ENCODE data around the gene CIAO2B. TPM values are rescaled to one million over a fixed set of nuclear protein-coding genes. Genes with fewer than 3 reads are reported as not detected.

Gene CIAO2B
- total and polyA plus RNA-seq, 9 donors: 40.1 to 150 (median 66.7) TPM

- DNase-seq: peak; percentile 64 to 71 (median 66)
- no peaks in the 10 kb centered on the region for H3K27me3 ChIP-seq
- H3K36me3 ChIP-seq: no peaks in the 10 kb centered on the region
- TF ChIP-seq EP300 (IDR thresholded peaks at IDR 0.05) (no peak), CTCF (IDR thresholded peaks at IDR 0.05) (no peak), POLR2A (IDR thresholded peaks at IDR 0.05) (no peak)
- no peaks in the 10 kb centered on the region for H3K9me3 ChIP-seq
- H3K4me3 ChIP-seq: no peak overlapping the region
- 11 to 15% (median 12%) methylated on average over 7 of the region's 7 CpGs for WGBS, 3 donors
- H3K27ac ChIP-seq: peak overlapping the region; percentile 63 to 81
- H3K4me1 ChIP-seq (ENCODE audit: insufficient read depth): peaks cover 46% of the 10 kb centered on the region
- intact Hi-C loops (cut with DNase I): no loop called here
Observed at GRCh38 chr16:66900721-66901441, 33.3 kb downstream of the CIAO2B start.

- WGBS, 3 donors: 12 to 16% (median 14%) methylated on average over 9 of the region's 9 CpGs
Observed at GRCh38 chr16:66899945-66900710, 34.1 kb downstream of the CIAO2B start.

GRCh38 chr16:66899310-66899944, 34.8 kb downstream of the CIAO2B start:
- TF ChIP-seq CTCF (IDR thresholded peaks at IDR 0.05) (no peak), POLR2A (IDR thresholded peaks at IDR 0.05) (no peak), EP300 (IDR thresholded peaks at IDR 0.05) (no peak)
- no peak overlapping the region for H3K4me3 ChIP-seq
- no peaks in the 10 kb centered on the region for H3K27me3 ChIP-seq
- intact Hi-C loops (cut with DNase I): loop anchor here in 3 of 4 donors (5.0 to 10.0 kb wide), 2 partner anchors 33 to 255 kb away; partner anchors contain the start of genes CIAO2B (in 2 of the 3), B3GNT9 (in 1 of the 3), FBXL8 (in 1 of the 3) and TRADD (in 1 of the 3)
- H3K9me3 ChIP-seq: no peaks in the 10 kb centered on the region
- peak overlapping the region; percentile 68 to 81 for H3K27ac ChIP-seq
- peaks cover 38% of the 10 kb centered on the region for H3K4me1 ChIP-seq (ENCODE audit: insufficient read depth)
- WGBS, 3 donors: 60 to 64% (median 62%) methylated on average over 6 of the region's 6 CpGs
- DNase-seq: peak; percentile 47 to 72 (median 62)
- H3K36me3 ChIP-seq: no peaks in the 10 kb centered on the region

More at GRCh38 chr16:66899945-66900710, 34.1 kb downstream of the CIAO2B start:
- Histone ChIP-seq H3K4me1 (ENCODE audit: insufficient read depth) (peaks cover 42% of the 10 kb centered on the region), H3K27me3 (no peaks in the 10 kb centered on the region), H3K9me3 (no peaks in the 10 kb centered on the region), H3K36me3 (no peaks in the 10 kb centered on the region), H3K4me3 (no peak overlapping the region), H3K27ac (peak overlapping the region; percentile 63 to 81)
- DNase-seq: peak; percentile 92 to 95 (median 94)
- intact Hi-C loops (cut with DNase I): loop anchor here in 3 of 4 donors (5.0 to 10.0 kb wide), 2 partner anchors 32 to 255 kb away; partner anchors contain the start of genes CIAO2B (in 2 of the 3), B3GNT9 (in 1 of the 3), FBXL8 (in 1 of the 3) and TRADD (in 1 of the 3)
- TF ChIP-seq POLR2A (IDR thresholded peaks at IDR 0.05) (no peak), CTCF (IDR thresholded peaks at IDR 0.05) (no peak), EP300 (IDR thresholded peaks at IDR 0.05) (no peak)

GRCh38 chr16:66898933-66899309, 35.3 kb downstream of the CIAO2B start:
- Histone ChIP-seq H3K27me3 (no peaks in the 10 kb centered on the region), H3K27ac (peak overlapping the region; percentile 68 to 81), H3K9me3 (no peaks in the 10 kb centered on the region), H3K36me3 (no peaks in the 10 kb centered on the region), H3K4me1 (ENCODE audit: insufficient read depth) (peaks cover 36% of the 10 kb centered on the region), H3K4me3 (no peak overlapping the region)
- intact Hi-C loops (cut with DNase I): loop anchor here in 3 of 4 donors (5.0 to 10.0 kb wide), 2 partner anchors 33 to 256 kb away; partner anchors contain the start of genes CIAO2B (in 2 of the 3), B3GNT9 (in 1 of the 3), FBXL8 (in 1 of the 3) and TRADD (in 1 of the 3)
- WGBS, 3 donors: 39 to 62% (median 45%) methylated on average over 2 of the region's 2 CpGs
- TF ChIP-seq POLR2A (IDR thresholded peaks at IDR 0.05) (no peak), EP300 (IDR thresholded peaks at IDR 0.05) (no peak)
- no peak for DNase-seq

Data from ovary (tissue), 9 donors.